Measurements from ENCODE around the gene MRGPRD.

MRGPRD gene

GRCh38 chr11:68968306-68969250 is 12.2 kb downstream of the MRGPRD start:
- Mint-ChIP-seq H3K4me3 (no peak overlapping the region), H3K27me3 (no peaks in the 10 kb centered on the region), H3K4me1 (peaks cover 1% of the 10 kb centered on the region), H3K27ac (no peak overlapping the region), H3K9me3 (no peaks in the 10 kb centered on the region)
- no peak for ATAC-seq
- no peak for DNase-seq

- DNase-seq = no peak
- Mint-ChIP-seq H3K27ac (no peak overlapping the region), H3K4me3 (no peak overlapping the region), H3K27me3 (no peaks in the 10 kb centered on the region), H3K9me3 (no peaks in the 10 kb centered on the region), H3K4me1 (peaks cover 16% of the 10 kb centered on the region)
- ATAC-seq = no peak
Measured at GRCh38 chr11:68966894-68967780, 13.6 kb downstream of the MRGPRD start.

GRCh38 chr11:68965901-68966853 is 14.6 kb downstream of the MRGPRD start:
- H3K27ac Mint-ChIP-seq = no peak overlapping the region
- H3K4me1 Mint-ChIP-seq = peaks cover 18% of the 10 kb centered on the region
- H3K9me3 Mint-ChIP-seq = no peaks in the 10 kb centered on the region
- DNase-seq (no peak), ATAC-seq (no peak)
- H3K4me3 Mint-ChIP-seq = no peak overlapping the region
- no peaks in the 10 kb centered on the region for H3K27me3 Mint-ChIP-seq

DNA sequence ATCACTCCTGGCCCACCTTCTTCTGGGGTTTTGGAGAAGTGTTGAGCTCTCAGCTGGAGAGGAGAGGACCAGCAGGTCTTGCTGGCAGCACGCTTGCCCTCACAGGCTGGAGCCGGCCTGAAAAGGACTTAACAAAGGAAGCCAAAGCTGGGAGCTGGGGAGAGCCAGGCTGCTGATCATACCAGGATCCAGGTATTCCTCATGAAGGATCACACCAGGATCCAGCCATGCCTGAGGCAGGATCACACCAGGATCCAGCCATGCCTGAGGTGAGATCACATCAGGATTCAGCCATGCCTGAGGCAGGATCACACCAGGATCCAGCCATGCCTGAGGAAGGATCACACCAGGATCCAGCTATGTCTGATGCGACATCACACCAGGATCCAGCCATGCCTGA is 17.0 kb downstream of the MRGPRD start:
- peaks cover 18% of the 10 kb centered on the region for H3K4me1 Mint-ChIP-seq
- DNase-seq (no peak), ATAC-seq (no peak)
- H3K4me3 Mint-ChIP-seq = peak overlapping the region in 1 of 2 donors; percentile 11
- H3K27me3 Mint-ChIP-seq = no peaks in the 10 kb centered on the region
- H3K9me3 Mint-ChIP-seq = no peaks in the 10 kb centered on the region
- H3K27ac Mint-ChIP-seq = no peak overlapping the region

DNA sequence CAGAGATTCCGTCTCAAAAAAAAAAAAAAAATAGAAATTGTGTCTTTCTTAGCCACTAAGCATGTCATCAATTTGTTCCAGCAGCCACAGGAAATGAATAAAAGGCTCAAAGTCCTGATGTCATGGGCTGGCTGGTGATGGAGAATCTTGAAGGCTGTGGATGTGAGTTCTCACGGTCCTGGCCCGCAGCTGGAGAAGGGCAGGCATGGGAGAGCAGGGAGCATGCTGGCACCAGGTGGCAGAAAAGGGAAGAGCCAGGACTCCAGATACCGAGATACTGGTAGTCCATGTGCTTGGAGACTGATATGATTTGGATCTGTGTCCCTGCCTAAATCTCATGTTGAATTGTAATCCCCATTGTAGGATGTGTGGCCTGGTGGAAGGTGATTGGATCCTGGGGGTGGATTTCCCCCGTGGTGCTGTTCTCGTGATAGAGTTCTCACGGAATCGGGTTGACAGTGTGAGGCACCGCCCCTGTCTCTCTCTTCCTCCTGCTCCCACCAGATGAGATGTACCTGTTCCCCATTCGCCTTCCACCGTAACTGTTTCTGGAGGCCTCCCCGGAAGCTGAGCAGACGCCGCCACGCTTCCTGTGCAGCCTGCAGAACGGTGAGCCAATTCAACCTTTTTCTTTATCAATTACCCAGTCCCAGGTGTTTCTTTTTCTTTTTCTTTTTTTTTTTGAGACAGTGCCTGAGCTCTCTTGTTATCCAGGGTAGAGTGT is 18.1 kb downstream of the MRGPRD start:
- Mint-ChIP-seq H3K4me1 (peaks cover 18% of the 10 kb centered on the region), H3K9me3 (no peaks in the 10 kb centered on the region), H3K27me3 (no peaks in the 10 kb centered on the region), H3K4me3 (peak overlapping the region; percentile 27 to 52), H3K27ac (peak overlapping the region; percentile 74 to 83)
- ATAC-seq (peak; percentile 72), DNase-seq (peak in 1 of 2 donors; percentile 19)

DNA sequence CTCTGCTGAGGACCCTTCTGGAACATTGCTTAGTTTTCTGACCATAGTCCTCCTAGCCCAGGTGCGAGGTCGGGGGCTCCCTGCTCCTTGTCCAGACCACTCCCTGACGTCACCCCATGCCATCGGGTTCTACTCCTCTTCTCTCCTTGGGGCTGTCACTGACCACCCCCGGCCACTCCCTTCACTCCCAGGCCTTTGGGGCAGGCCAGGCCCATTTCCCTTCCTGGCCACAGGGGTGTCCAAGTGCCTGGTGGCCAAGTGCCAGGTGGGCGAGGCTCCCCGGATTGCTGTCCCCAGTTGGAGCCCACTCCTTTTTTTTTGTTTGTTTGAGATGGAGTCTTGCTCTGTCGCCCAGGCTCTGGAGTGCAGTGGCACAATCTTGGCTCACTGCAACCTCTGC is 19.5 kb downstream of the MRGPRD start:
- Mint-ChIP-seq H3K4me1 (peaks cover 22% of the 10 kb centered on the region), H3K9me3 (no peaks in the 10 kb centered on the region), H3K4me3 (no peak overlapping the region), H3K27ac (no peak overlapping the region), H3K27me3 (peaks cover 10% of the 10 kb centered on the region)
- DNase-seq = no peak
- ATAC-seq = no peak

DNA sequence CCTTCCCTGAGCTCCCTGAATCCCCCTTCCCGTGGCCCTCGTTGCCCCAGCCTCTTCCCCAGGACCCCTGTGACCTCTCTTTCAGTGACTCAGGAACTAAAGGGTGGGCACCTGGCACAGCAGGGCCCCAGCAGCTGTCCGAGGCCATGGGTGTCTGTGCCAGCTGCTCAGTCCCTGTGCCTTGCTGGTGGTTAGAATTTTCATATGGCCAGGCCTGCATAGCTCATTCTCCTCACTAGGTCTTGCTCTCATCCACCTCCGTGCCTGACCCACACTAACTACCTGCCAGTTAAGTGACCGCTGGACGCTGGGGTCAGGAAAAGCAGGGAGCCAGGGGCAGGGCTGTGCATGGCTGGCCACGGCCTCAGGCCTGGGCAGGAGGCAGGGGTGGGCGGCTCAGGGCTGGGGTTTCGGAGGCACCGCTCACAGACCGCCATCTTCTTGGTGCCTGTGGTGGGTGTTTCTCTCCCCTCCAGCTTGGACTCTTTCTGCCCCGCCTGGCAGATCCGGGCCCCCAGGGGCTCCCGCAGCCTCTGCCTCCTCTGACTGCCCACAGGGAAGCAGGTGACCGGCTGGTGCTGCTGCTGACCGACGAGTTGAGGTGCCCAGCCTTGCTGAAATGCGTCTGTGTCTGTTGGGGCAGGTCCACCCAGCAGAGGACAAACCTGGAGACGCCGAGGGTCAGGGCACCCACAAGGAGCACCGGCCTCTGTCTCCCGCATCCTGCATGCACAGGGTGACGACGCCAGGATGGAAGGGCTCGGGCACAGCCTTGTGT is 20.3 kb downstream of the MRGPRD start:
- Mint-ChIP-seq H3K4me1 (peaks cover 25% of the 10 kb centered on the region), H3K9me3 (no peaks in the 10 kb centered on the region), H3K4me3 (no peak overlapping the region), H3K27ac (peak overlapping the region in 1 of 2 donors; percentile 54), H3K27me3 (peaks cover 10% of the 10 kb centered on the region)
- no peak for ATAC-seq
- no peak for DNase-seq

DNA sequence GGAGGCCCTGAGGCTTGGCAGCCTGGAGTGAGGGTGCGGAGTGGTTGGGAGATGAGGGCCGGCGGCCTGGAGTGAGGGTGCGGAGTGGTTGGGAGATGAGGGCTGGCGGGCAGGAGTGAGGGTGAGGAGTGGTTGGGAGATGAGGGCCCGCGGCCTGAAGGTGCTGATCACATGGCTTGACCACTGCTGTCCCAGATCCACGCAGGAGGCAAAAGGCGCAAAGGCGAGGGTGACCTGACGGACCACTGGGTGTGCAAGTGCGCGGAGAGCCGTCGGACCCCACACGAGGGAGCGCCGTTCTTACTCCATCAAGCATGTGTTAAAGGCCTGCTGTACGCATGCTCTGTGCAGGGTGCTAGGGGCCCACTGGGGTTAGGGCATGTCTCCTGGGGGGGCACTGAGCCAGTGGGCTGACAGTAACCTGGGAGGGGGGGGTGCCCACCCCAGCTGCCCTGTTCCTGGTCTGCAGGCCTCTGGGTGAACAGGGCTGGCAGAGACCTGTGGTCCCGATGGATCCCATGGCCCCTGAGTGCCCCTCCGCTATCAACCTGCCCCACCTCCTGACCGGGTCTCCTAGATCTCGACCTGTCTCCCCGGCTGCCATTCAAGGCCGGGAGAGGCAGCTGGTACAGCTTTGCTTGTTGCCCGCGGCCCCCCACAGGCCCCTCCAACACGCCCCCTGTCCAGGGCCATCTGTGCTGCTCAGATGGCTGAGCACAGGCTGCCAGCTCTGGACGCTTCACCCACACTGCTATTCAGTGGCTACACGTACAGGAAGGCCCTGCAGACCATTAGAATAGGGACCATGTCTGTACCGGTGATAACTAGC is 21.1 kb downstream of the MRGPRD start:
- Mint-ChIP-seq H3K27me3 (peaks cover 10% of the 10 kb centered on the region), H3K27ac (no peak overlapping the region), H3K9me3 (no peaks in the 10 kb centered on the region), H3K4me3 (no peak overlapping the region), H3K4me1 (peaks cover 30% of the 10 kb centered on the region)
- no peak for DNase-seq
- ATAC-seq = no peak

GRCh38 chr11:68958211-68958610 is 22.6 kb downstream of the MRGPRD start:
- peak overlapping the region in 1 of 2 donors; percentile 14 for H3K27ac Mint-ChIP-seq
- peaks cover 25% of the 10 kb centered on the region for H3K4me1 Mint-ChIP-seq
- no peaks in the 10 kb centered on the region for H3K9me3 Mint-ChIP-seq
- peaks cover 10% of the 10 kb centered on the region for H3K27me3 Mint-ChIP-seq
- H3K4me3 Mint-ChIP-seq = no peak overlapping the region
- ATAC-seq = no peak
- no peak for DNase-seq

DNA sequence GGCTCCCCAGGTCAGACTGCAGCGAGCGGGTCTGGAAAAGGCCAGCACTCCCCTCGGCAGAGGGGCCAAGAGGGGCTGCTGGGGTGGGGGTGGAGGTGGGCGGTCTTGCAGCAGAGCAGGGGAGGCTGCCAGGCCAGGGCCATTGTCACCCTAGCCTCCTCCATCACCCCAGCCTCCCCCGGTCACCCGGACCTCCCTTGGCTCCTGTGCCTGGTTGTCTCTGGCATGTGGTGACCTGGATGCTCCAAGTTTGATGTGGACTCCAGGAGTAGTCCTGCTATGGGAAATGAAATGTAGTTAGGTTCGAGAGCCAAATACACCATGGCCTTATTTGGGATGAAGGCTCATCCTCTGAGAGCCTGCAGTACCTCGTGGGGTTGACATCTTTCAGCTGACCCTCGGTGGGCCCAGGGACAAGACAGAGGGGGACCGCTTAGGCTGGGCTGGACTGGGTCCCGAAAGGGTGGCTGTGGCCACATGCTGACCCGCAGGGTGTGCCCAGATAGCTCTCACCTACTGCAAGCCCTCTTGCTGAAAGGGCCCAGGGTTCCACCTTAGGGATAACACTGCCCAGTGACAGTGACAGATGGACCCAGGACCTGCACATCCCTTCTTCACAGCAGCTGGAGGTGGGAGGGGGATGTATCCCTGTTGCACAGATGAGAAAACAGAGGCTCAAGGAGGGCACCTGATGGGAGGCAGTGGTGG is 24.1 kb downstream of the MRGPRD start:
- Mint-ChIP-seq H3K27ac (no peak overlapping the region), H3K27me3 (peaks cover 10% of the 10 kb centered on the region), H3K4me1 (peaks cover 12% of the 10 kb centered on the region), H3K9me3 (no peaks in the 10 kb centered on the region), H3K4me3 (no peak overlapping the region)
- DNase-seq (no peak), ATAC-seq (peak; percentile 21)

GRCh38 chr11:68956142-68956541 is 24.6 kb downstream of the MRGPRD start:
- Mint-ChIP-seq H3K4me3 (no peak overlapping the region), H3K27me3 (peaks cover 10% of the 10 kb centered on the region), H3K4me1 (peaks cover 12% of the 10 kb centered on the region), H3K27ac (no peak overlapping the region), H3K9me3 (no peaks in the 10 kb centered on the region)
- peak; percentile 20 to 33 for DNase-seq
- ATAC-seq = peak; percentile 71

- DNase-seq (no peak), ATAC-seq (peak; percentile 33)
- no peaks in the 10 kb centered on the region for H3K9me3 Mint-ChIP-seq
- H3K27me3 Mint-ChIP-seq = peaks cover 10% of the 10 kb centered on the region
- no peak overlapping the region for H3K27ac Mint-ChIP-seq
- H3K4me3 Mint-ChIP-seq = peak overlapping the region in 1 of 2 donors; percentile 38
- peaks cover 12% of the 10 kb centered on the region for H3K4me1 Mint-ChIP-seq
Measured at GRCh38 chr11:68955607-68955958, 25.2 kb downstream of the MRGPRD start.
